DND-41 (cell line): Measurements from ENCODE around the gene MYO3A.

Experiments used
- EZH2 ChIP-seq: IDR thresholded peaks from 3 replicates; pipeline ENCODE4 v1.6.1; 2012; ENCODE audit warnings: borderline replicate concordance, low read depth, mild to moderate bottlenecking, moderate library complexity, low read length, inconsistent platforms; ENCODE audit not compliant: severe bottlenecking
- TF ChIP-seq, protein P1 (sequence below): IDR thresholded peaks from 2 replicates; pipeline ENCODE4 v1.5.1; 2012; ENCODE audit warnings: borderline replicate concordance, low read length, moderate library complexity, mild to moderate bottlenecking; ENCODE audit not compliant: poor library complexity, severe bottlenecking; ENCODE audit errors: extremely low read depth

DNA sequence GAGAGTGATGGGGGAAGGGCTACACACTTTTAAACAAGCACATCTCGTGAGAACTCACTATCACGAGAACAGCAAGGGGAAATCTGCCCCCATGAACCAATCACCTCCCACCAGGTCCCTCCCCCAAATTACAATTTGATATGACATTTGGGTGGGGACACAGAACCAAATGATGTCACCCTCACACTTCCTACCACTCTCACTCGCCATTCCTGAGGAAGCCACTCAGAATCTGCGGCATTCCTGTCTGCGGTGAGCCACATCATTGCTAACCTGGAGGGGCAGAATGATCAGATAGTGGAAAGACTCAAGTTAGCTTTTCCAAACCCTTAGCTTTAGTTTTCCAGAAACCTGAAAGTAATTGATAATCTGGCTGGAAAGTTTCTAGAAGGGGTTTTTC is 66.9 kb downstream of the MYO3A start:
- TF ChIP-seq, protein P1, sequence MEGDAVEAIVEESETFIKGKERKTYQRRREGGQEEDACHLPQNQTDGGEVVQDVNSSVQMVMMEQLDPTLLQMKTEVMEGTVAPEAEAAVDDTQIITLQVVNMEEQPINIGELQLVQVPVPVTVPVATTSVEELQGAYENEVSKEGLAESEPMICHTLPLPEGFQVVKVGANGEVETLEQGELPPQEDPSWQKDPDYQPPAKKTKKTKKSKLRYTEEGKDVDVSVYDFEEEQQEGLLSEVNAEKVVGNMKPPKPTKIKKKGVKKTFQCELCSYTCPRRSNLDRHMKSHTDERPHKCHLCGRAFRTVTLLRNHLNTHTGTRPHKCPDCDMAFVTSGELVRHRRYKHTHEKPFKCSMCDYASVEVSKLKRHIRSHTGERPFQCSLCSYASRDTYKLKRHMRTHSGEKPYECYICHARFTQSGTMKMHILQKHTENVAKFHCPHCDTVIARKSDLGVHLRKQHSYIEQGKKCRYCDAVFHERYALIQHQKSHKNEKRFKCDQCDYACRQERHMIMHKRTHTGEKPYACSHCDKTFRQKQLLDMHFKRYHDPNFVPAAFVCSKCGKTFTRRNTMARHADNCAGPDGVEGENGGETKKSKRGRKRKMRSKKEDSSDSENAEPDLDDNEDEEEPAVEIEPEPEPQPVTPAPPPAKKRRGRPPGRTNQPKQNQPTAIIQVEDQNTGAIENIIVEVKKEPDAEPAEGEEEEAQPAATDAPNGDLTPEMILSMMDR = no peak
- no peak for TF ChIP-seq EZH2
